H1 (cell line): ENCODE results near the gene CFAP100. TPM values are rescaled to one million over a fixed set of nuclear protein-coding genes. Genes with fewer than 3 reads are reported as not detected.

Experiments used
- CTCF ChIA-PET: fragments of 300-600 bp; sonication (Branson Sonifier 250); formaldehyde crosslinking; loops from one replicate; lab custom pipeline; 2021; ENCODE audit not compliant: partially characterized antibody; lab: Charles Lee
- POLR2A ChIA-PET: fragments of 300-600 bp; sonication (Branson Sonifier 250); formaldehyde crosslinking; loops from one replicate; lab custom pipeline; 2021; ENCODE audit warnings: inconsistent platforms; ENCODE audit not compliant: partially characterized antibody; lab: Charles Lee
- DNase-seq, 2 experiments: peaks; one replicate each; pipeline versions ENCODE4 v3.0.0 to v3.0.0-alpha.2; 2010 to 2022; ENCODE audit warnings: low spot score in 2 of 2, low read depth in 1 of 2, mixed read lengths in 1 of 2
- FAIRE-seq: peaks from 2 replicates; lab custom pipeline; 2011; peaks lifted over from hg19 to GRCh38; lab: Jason Lieb, UNC
- H2AFZ ChIP-seq: 2 replicates; pipeline ENCODE4 v1.8.1; 2012; ENCODE audit warnings: low read length, inconsistent platforms
- H2AK5ac ChIP-seq: 2 replicates; pipeline ENCODE4 v1.6.1; 2013; ENCODE audit warnings: low read depth, low read length
- H2BK120ac ChIP-seq: replicated peaks from 2 replicates; pipeline ENCODE3; 2013; ENCODE audit warnings: low read depth, low read length, inconsistent platforms
- H2BK12ac ChIP-seq: 2 replicates; pipeline ENCODE4 v1.6.1; 2013; ENCODE audit warnings: low read depth, low read length
- H2BK15ac ChIP-seq: 2 replicates; pipeline ENCODE4 v1.6.1; 2013; ENCODE audit warnings: low read length
- H2BK20ac ChIP-seq: 2 replicates; pipeline ENCODE4 v1.6.1; 2013; ENCODE audit warnings: low read length
- H2BK5ac ChIP-seq: 2 replicates; pipeline ENCODE4 v1.6.1; 2013; ENCODE audit warnings: low read depth, low read length
- H3K14ac ChIP-seq: 2 replicates; pipeline ENCODE4 v1.6.1; 2013; ENCODE audit warnings: inconsistent platforms; ENCODE audit not compliant: insufficient read length
- H3K18ac ChIP-seq: 2 replicates; pipeline ENCODE4 v1.6.1; 2013; ENCODE audit warnings: low read length; ENCODE audit errors: extremely low read depth
- H3K23ac ChIP-seq: 2 replicates; pipeline ENCODE4 v1.6.1; 2013; ENCODE audit warnings: inconsistent platforms; ENCODE audit not compliant: insufficient read length
- H3K23me2 ChIP-seq: 2 replicates; pipeline ENCODE4 v1.6.1; 2013; ENCODE audit warnings: low read depth, low read length
- H3K27ac ChIP-seq: 2 replicates; pipeline ENCODE4 v1.6.1; 2011; ENCODE audit warnings: low read depth, low read length, inconsistent platforms
- H3K27me3 ChIP-seq, 4 experiments: replicated peaks in 1 of 4; 1 replicate in 1 of 4; 2 replicates in 3 of 4; pipeline versions ENCODE4 v1.6.1 to v1.8.1; 2011 to 2013; ENCODE audit warnings: low read length in 3 of 4, mild to moderate bottlenecking in 3 of 4, inconsistent platforms in 2 of 4, mixed read lengths in 2 of 4, moderate library complexity in 1 of 4; ENCODE audit not compliant: control insufficient read depth in 3 of 4, insufficient read depth in 3 of 4; ENCODE audit errors: extremely low read depth in 1 of 4
- H3K36me3 ChIP-seq, 4 experiments: 2 replicates each; pipeline versions ENCODE4 v1.6.1 to v1.8.1; 2011 to 2013; ENCODE audit warnings: mild to moderate bottlenecking in 4 of 4, low read length in 3 of 4, moderate library complexity in 2 of 4, control low read depth in 1 of 4, inconsistent platforms in 1 of 4; ENCODE audit not compliant: insufficient read depth in 4 of 4, control insufficient read depth in 2 of 4
- H3K4ac ChIP-seq: replicated peaks from 2 replicates; pipeline ENCODE3; 2013; ENCODE audit warnings: low read length, low read depth, mixed read lengths, inconsistent platforms; ENCODE audit not compliant: insufficient read length
- H3K4me1 ChIP-seq, 4 experiments: replicated peaks in 1 of 4; 1 replicate in 1 of 4; 2 replicates in 3 of 4; pipeline versions ENCODE4 v1.6.1 to v1.8.1; 2011 to 2013; ENCODE audit warnings: low read length in 3 of 4, inconsistent platforms in 2 of 4, mixed read lengths in 1 of 4; ENCODE audit not compliant: insufficient read depth in 4 of 4, control insufficient read depth in 3 of 4
- H3K4me2 ChIP-seq, 2 experiments: 2 replicates each; pipeline versions ENCODE4 v1.6.1 to v1.8.1; 2011 to 2013; ENCODE audit warnings: low read depth in 2 of 2, low read length in 2 of 2, control low read depth in 1 of 2, inconsistent platforms in 1 of 2, mild to moderate bottlenecking in 1 of 2; ENCODE audit not compliant: insufficient read depth in 1 of 2
- H3K4me3 ChIP-seq, 4 experiments: fragments of 200-600, 300-600 bp in 1 of 4; sonication (generic), shearing (Covaris generic), sonication (Bioruptor Twin) in 1 of 4; 2 replicates each; pipeline versions ENCODE4 v1.5.1 to v1.8.1; 2011 to 2016; ENCODE audit warnings: low read length in 4 of 4, low read depth in 3 of 4, control low read depth in 2 of 4, inconsistent platforms in 2 of 4, mild to moderate bottlenecking in 2 of 4, mixed read lengths in 1 of 4, moderate library complexity in 1 of 4; ENCODE audit not compliant: insufficient read depth in 2 of 4; ENCODE audit errors: extremely low read depth in 1 of 4
- H3K56ac ChIP-seq: replicated peaks from 2 replicates; pipeline ENCODE3; 2013; ENCODE audit warnings: low read depth, mild to moderate bottlenecking, mixed read lengths, low read length, inconsistent platforms; ENCODE audit not compliant: insufficient read length
- H3K79me1 ChIP-seq: 2 replicates; pipeline ENCODE4 v1.6.1; 2013; ENCODE audit warnings: low read depth, low read length, control low read depth
- H3K79me2 ChIP-seq, 2 experiments: 2 replicates each; pipeline versions ENCODE4 v1.6.1 to v1.8.1; 2012 to 2013; ENCODE audit warnings: low read length in 2 of 2, mild to moderate bottlenecking in 2 of 2, inconsistent platforms in 1 of 2; ENCODE audit not compliant: insufficient read depth in 2 of 2, control insufficient read depth in 1 of 2
- H3K9ac ChIP-seq, 4 experiments: replicated peaks in 1 of 4; 1 replicate in 1 of 4; 2 replicates in 3 of 4; pipeline versions ENCODE4 v1.6.1 to v1.8.1; 2011 to 2013; ENCODE audit warnings: low read depth in 3 of 4, low read length in 3 of 4, control low read depth in 2 of 4, mild to moderate bottlenecking in 2 of 4, moderate library complexity in 2 of 4, inconsistent platforms in 1 of 4; ENCODE audit errors: extremely low read depth in 1 of 4
- H3K9me3 ChIP-seq, 2 experiments: 2 replicates each; pipeline versions ENCODE4 v1.6.1 to v1.8.1; 2012 to 2013; ENCODE audit warnings: mild to moderate bottlenecking in 2 of 2, moderate library complexity in 2 of 2, control low read depth in 1 of 2, inconsistent platforms in 1 of 2, low read depth in 1 of 2, low read length in 1 of 2, mixed read lengths in 1 of 2; ENCODE audit not compliant: insufficient read depth in 2 of 2
- H4K20me1 ChIP-seq, 2 experiments: replicated peaks in 1 of 2; 2 replicates each; pipeline versions ENCODE3 to v1.8.1; 2011 to 2013; ENCODE audit warnings: inconsistent platforms in 2 of 2, low read length in 2 of 2, mild to moderate bottlenecking in 1 of 2; ENCODE audit not compliant: insufficient read depth in 2 of 2, control insufficient read depth in 1 of 2
- H4K5ac ChIP-seq: 2 replicates; pipeline ENCODE4 v1.6.1; 2013; ENCODE audit warnings: low read length, low read depth, mixed read lengths, inconsistent platforms; ENCODE audit not compliant: insufficient read length
- H4K8ac ChIP-seq: 2 replicates; pipeline ENCODE4 v1.8.0; 2013; ENCODE audit warnings: mild to moderate bottlenecking, moderate library complexity, low read length, inconsistent platforms; ENCODE audit not compliant: insufficient read depth; ENCODE audit errors: extremely low read depth
- H4K91ac ChIP-seq: replicated peaks from 2 replicates; pipeline ENCODE3; 2013; ENCODE audit warnings: low read length, mixed read lengths, inconsistent platforms; ENCODE audit not compliant: insufficient read length
- ATF3 ChIP-seq: IDR thresholded peaks from 2 replicates; pipeline ENCODE4 v1.6.1; 2011; ENCODE audit warnings: low read depth, mild to moderate bottlenecking, low read length; ENCODE audit not compliant: insufficient read depth
- CBX8 ChIP-seq: fragments of 300-800, 300-1000 bp; sonication (generic); IDR thresholded peaks from 2 replicates; pipeline ENCODE4 v1.7.1; 2016; ENCODE audit warnings: low read depth, low read length, borderline replicate concordance
- EGR1 ChIP-seq: IDR thresholded peaks from 2 replicates; pipeline ENCODE4 v1.6.1; 2011; ENCODE audit warnings: low read depth, low read length, borderline replicate concordance
- HDAC6 ChIP-seq: IDR thresholded peaks from one replicate; pipeline ENCODE4 v1.7.1; 2012; ENCODE audit warnings: low read depth, mild to moderate bottlenecking, inconsistent platforms, low read length, moderate library complexity
- JUN ChIP-seq: IDR thresholded peaks from 2 replicates; pipeline ENCODE4 v1.6.1; 2011; ENCODE audit warnings: low read depth, mild to moderate bottlenecking, improper control_type of control experiment, low read length
- NANOG ChIP-seq: IDR thresholded peaks from 2 replicates; pipeline ENCODE4 v1.6.1; 2011; ENCODE audit warnings: low read length, low read depth, mild to moderate bottlenecking, inconsistent platforms; ENCODE audit not compliant: insufficient read depth, poor library complexity, severe bottlenecking
- WGBS, 2 experiments: shearing (Covaris generic) in 1 of 2; methylation state at CpG; one replicate each; pipeline versions ENCODE4 v1.1.6 to v1.1.7; 2013 to 2015; ENCODE audit warnings: low lambda C conversion rate in 2 of 2, mixed read lengths in 2 of 2, inconsistent platforms in 1 of 2, low coverage in 1 of 2, missing lambda C conversion rate in 1 of 2; ENCODE audit not compliant: insufficient replicate concordance in 2 of 2, insufficient coverage in 1 of 2, insufficient read length in 1 of 2; ENCODE audit errors: extremely low coverage in 1 of 2, missing lambda C conversion rate in 1 of 2; 5-methylcytosine and 5-hydroxymethylcytosine counted together
- polyA plus RNA-seq, 7 experiments: library from polyadenylated mRNA; depleted of rRNA in 3 of 7; stranded (reverse) in 5 of 7; unstranded in 2 of 7; fragments of >200 nt in 5 of 7; fragments of 200-250 nt in 2 of 7; gene quantifications; 1 replicate in 5 of 7; 2 replicates in 1 of 7; 4 replicates in 1 of 7; pipeline versions ENCODE4 v1.2.1 to v1.2.3, GENCODE V29; 2011 to 2013; ENCODE audit warnings: missing spikeins in 2 of 7, mixed read lengths in 2 of 7
- total RNA-seq: library from RNA; stranded (reverse); fragmentation: NEBNext Ultra II Directional; extraction: Animal tissue kit (Norgen Biotek cat#: 25700); gene quantifications from 2 replicates; pipeline ENCODE4 v1.2.1, GENCODE V29; 2021

CFAP100 gene
- total and polyA plus RNA-seq, 2 of the 8 experiments (the other 6 are each of a cell fraction or from before 2014, with no cell fraction given), result 0.17 TPM; not detected in 1

GRCh38 chr3:126399351-126399735 is 4.6 kb downstream of the CFAP100 start:
- Histone ChIP-seq H3K23me2 (peaks cover 3% of the 10 kb centered on the region; the same call in 1 of the 2 replicates), H2AFZ (no peak overlapping the region), H4K20me1 (no peaks in the 10 kb centered on the region), H3K14ac (no peak overlapping the region), H3K9ac (no peak overlapping the region), H3K36me3 (no peaks in the 10 kb centered on the region), H2BK5ac (no peak overlapping the region), H2BK12ac (no peak overlapping the region), H3K79me2 (no peaks in the 10 kb centered on the region), H3K4me1 (peaks cover 0 to 18% (median 1%) of the 10 kb centered on the region in 4 experiments; a peak in 3 of 7 replicates), H4K8ac (no peak overlapping the region), H3K79me1 (no peaks in the 10 kb centered on the region), H4K91ac (no peak overlapping the region), H2BK120ac (no peak overlapping the region), H3K4me3 (no peak overlapping the region), H3K18ac (no peak overlapping the region), H3K56ac (no peak overlapping the region), H4K5ac (no peak overlapping the region), H2BK20ac (no peak overlapping the region), H3K4ac (no peak overlapping the region), H2BK15ac (no peak overlapping the region), H2AK5ac (no peak overlapping the region), H3K27me3 (peaks cover 1 to 21% (median 15%) of the 10 kb centered on the region in 4 experiments), H3K4me2 (no peak overlapping the region), H3K23ac (no peak overlapping the region)
- no peak for DNase-seq
- CTCF ChIA-PET, result interaction anchor here (0.6 to 1.2 kb wide), 6 partner anchors 10 to 323 kb away, joined by 3 to 4 read pairs (median 3); no protein-coding TSS in a partner anchor
- POLR2A ChIA-PET, result no interaction called here
- no peak for TF ChIP-seq EGR1
- TF ChIP-seq ATF3, result no peak
- no peak for TF ChIP-seq JUN
- TF ChIP-seq CBX8, result no peak
- no peak for TF ChIP-seq NANOG
- TF ChIP-seq HDAC6, result no peak
- TF ChIP-seq, all 59 proteins: peak for 0
- FAIRE-seq, result no peak
- no peak overlapping the region for H3K27ac ChIP-seq
- WGBS, 2 experiments, result 93% methylated on average over 1 of the region's 1 CpG; no CpG with 5 or more reads in 1 of the 2 experiments
- H3K9me3 ChIP-seq, result no peaks in the 10 kb centered on the region
